HepG2 (cell line): ENCODE data around the gene SPNS3. TPM values are rescaled to one million over a fixed set of nuclear protein-coding genes. Genes with fewer than 3 reads are reported as not detected.

Source experiments
- ATAC-seq: fragments of 200-7000 bp; cut with Tn5 transposase; 3 replicates; pipeline ENCODE4 v1.9.1; 2020; ENCODE audit warnings: mild to moderate bottlenecking, moderate library complexity
- BruUV-seq: library from RNA; stranded (reverse); fragments of 400-500 nt; replicated peaks from 2 replicates; lab custom pipeline; 2021; lab: Mats Ljungman, UMichigan
- CTCF ChIA-PET: fragments of 300-600 bp; formaldehyde crosslinking; extraction: SDS; loops from one replicate; lab custom pipeline; 2021; ENCODE audit warnings: low total read pairs, inconsistent platforms, low intra/inter-chr PET ratio; lab: Yijun Ruan, JAX
- POLR2A ChIA-PET: fragments of 350-600 bp; sonication (Branson Sonifier 250); formaldehyde crosslinking; loops from one replicate; lab custom pipeline; 2020; ENCODE audit warnings: antibody characterized with exemption, inconsistent platforms; lab: Yijun Ruan, JAX
- DNase-seq: peaks from one replicate; pipeline ENCODE4 v3.0.0-alpha.2; 2015; ENCODE audit warnings: low spot score
- FAIRE-seq: peaks from 3 replicates; lab custom pipeline; 2011; peaks lifted over from hg19 to GRCh38; lab: Jason Lieb, UNC
- H2AFZ ChIP-seq: one replicate; pipeline ENCODE4 v1.6.1; 2011; ENCODE audit warnings: low read length, inconsistent platforms
- H3K27ac ChIP-seq: fragments of 300-600 bp; 3 replicates; pipeline ENCODE4 v1.8.0; 2011; ENCODE audit warnings: mixed run types, mild to moderate bottlenecking, mixed read lengths, low read length, inconsistent platforms; ENCODE audit not compliant: insufficient read depth; ENCODE audit errors: extremely low read length
- H3K27me3 ChIP-seq, 2 experiments: fragments of 200-600 bp in 1 of 2; 2 replicates in 1 of 2; 3 replicates in 1 of 2; pipeline versions ENCODE4 v1.6.0 to v1.8.0; 2011; ENCODE audit warnings: low read length in 2 of 2, mild to moderate bottlenecking in 2 of 2, moderate library complexity in 2 of 2, inconsistent platforms in 1 of 2; ENCODE audit not compliant: insufficient read depth in 2 of 2, control insufficient read depth in 1 of 2
- H3K36me3 ChIP-seq, 2 experiments: fragments of 200-600 bp in 1 of 2; replicated peaks in 1 of 2; 2 replicates in 1 of 2; 3 replicates in 1 of 2; pipeline versions ENCODE4 v1.5.1 to v1.8.0; 2011; ENCODE audit warnings: low read length in 2 of 2, inconsistent platforms in 1 of 2; ENCODE audit not compliant: insufficient read depth in 2 of 2, control insufficient read depth in 1 of 2
- H3K4me1 ChIP-seq: 2 replicates; pipeline ENCODE4 v1.5.1; 2012; ENCODE audit warnings: low read length, inconsistent platforms; ENCODE audit not compliant: insufficient read depth
- H3K4me2 ChIP-seq: 2 replicates; pipeline ENCODE4 v1.6.0; 2011; ENCODE audit warnings: low read depth, low read length, inconsistent platforms
- H3K4me3 ChIP-seq, 3 experiments: fragments of 200-600 bp in 1 of 3; sonication (generic), shearing (Covaris generic) in 1 of 3; replicated peaks in 1 of 3; 2 replicates each; pipeline ENCODE4 v1.5.1; 2011 to 2016; ENCODE audit warnings: low read length in 3 of 3, inconsistent platforms in 2 of 3, low read depth in 2 of 3, mild to moderate bottlenecking in 2 of 3, control low read depth in 1 of 3, mixed read lengths in 1 of 3; ENCODE audit not compliant: insufficient read depth in 1 of 3
- H3K79me2 ChIP-seq: one replicate; pipeline ENCODE4 v1.6.1; 2011; ENCODE audit warnings: low read length, inconsistent platforms; ENCODE audit not compliant: insufficient read depth
- H3K9ac ChIP-seq: 2 replicates; pipeline ENCODE4 v1.6.0; 2011; ENCODE audit warnings: mild to moderate bottlenecking, low read depth, low read length, inconsistent platforms; ENCODE audit not compliant: insufficient read depth
- H3K9me3 ChIP-seq: 2 replicates; pipeline ENCODE4 v1.5.1; 2012; ENCODE audit warnings: mild to moderate bottlenecking, low read length
- H4K20me1 ChIP-seq: 2 replicates; pipeline ENCODE4 v1.6.0; 2011; ENCODE audit warnings: inconsistent platforms, mild to moderate bottlenecking, low read length, moderate library complexity; ENCODE audit not compliant: insufficient read depth
- ASH2L ChIP-seq: fragments of 300-600, 200-600 bp; sonication (generic); IDR thresholded peaks from 2 replicates; pipeline ENCODE4 v1.7.0; 2017; ENCODE audit warnings: low read depth, mild to moderate bottlenecking, moderate library complexity, mixed read lengths, low read length; ENCODE audit not compliant: insufficient read length
- ELF1 ChIP-seq: sonication (generic); formaldehyde crosslinking; IDR thresholded peaks from 2 replicates; pipeline ENCODE4 v1.4.0; 2020; ENCODE audit warnings: missing genetic modification reagents
- FOXA1 ChIP-seq, 2 experiments: fragments of 450-650 bp in 1 of 2; sonication (generic) in 1 of 2; formaldehyde crosslinking in 1 of 2; IDR thresholded peaks; 2 replicates each; pipeline versions ENCODE4 v1.4.0 to v1.6.1; 2016 to 2020; ENCODE audit warnings: missing genetic modification reagents in 1 of 2
- FOXA3 ChIP-seq: IDR thresholded peaks from 2 replicates; pipeline ENCODE4 v1.6.1; 2016; ENCODE audit warnings: missing genetic modification reagents, missing compliant biosample characterization
- MEIS2 ChIP-seq: sonication (generic); formaldehyde crosslinking; IDR thresholded peaks from 2 replicates; pipeline ENCODE4 v1.9.0; 2021; ENCODE audit warnings: mild to moderate bottlenecking, missing genetic modification reagents
- SALL1 ChIP-seq: sonication (generic); formaldehyde crosslinking; IDR thresholded peaks from 2 replicates; pipeline ENCODE4 v1.8.0; 2022; ENCODE audit warnings: mild to moderate bottlenecking, missing genetic modification reagents
- TMF1 ChIP-seq: sonication (generic); formaldehyde crosslinking; IDR thresholded peaks from 2 replicates; pipeline ENCODE4 v1.8.1; 2022; ENCODE audit warnings: low read depth, missing genetic modification reagents
- TOE1 ChIP-seq: sonication (generic); formaldehyde crosslinking; IDR thresholded peaks from 2 replicates; pipeline ENCODE4 v1.4.0; 2020; ENCODE audit warnings: mild to moderate bottlenecking, missing genetic modification reagents
- ZNF263 ChIP-seq: sonication (generic); formaldehyde crosslinking; IDR thresholded peaks from 2 replicates; pipeline ENCODE4 v1.4.0; 2020; ENCODE audit warnings: missing genetic modification reagents
- ZNF292 ChIP-seq: sonication (generic); formaldehyde crosslinking; IDR thresholded peaks from 2 replicates; pipeline ENCODE4 v1.8.1; 2022; ENCODE audit warnings: mild to moderate bottlenecking, low read depth, missing genetic modification reagents, borderline replicate concordance
- ZNF672 ChIP-seq: sonication (generic); formaldehyde crosslinking; IDR thresholded peaks from 2 replicates; pipeline ENCODE4 v1.8.1; 2022; ENCODE audit warnings: missing genetic modification reagents
- ZNF674 ChIP-seq: sonication (generic); formaldehyde crosslinking; IDR thresholded peaks from 2 replicates; pipeline ENCODE4 v1.5.0; 2020; ENCODE audit warnings: low read depth, mild to moderate bottlenecking, missing genetic modification reagents
- ZNF773 ChIP-seq: sonication (generic); formaldehyde crosslinking; IDR thresholded peaks from 2 replicates; pipeline ENCODE4 v1.4.0; 2020; ENCODE audit warnings: missing genetic modification reagents, borderline replicate concordance
- WGBS: methylation state at CpG from one replicate; pipeline ENCODE4 v1.1.6; 2017; ENCODE audit warnings: low lambda C conversion rate; 5-methylcytosine and 5-hydroxymethylcytosine counted together
- in situ Hi-C: cut with HindIII; loops from 2 replicates; pipeline ENCODE4 v1.10.0; 2017; ENCODE audit warnings: low pct_unique_long_range_greater_than_20kb; ENCODE audit not compliant: extremely low pct_ligation_motif_present
- intact Hi-C: fragments of 100-400 bp; cut with micrococcal nuclease; formaldehyde crosslinking; loops from one replicate; pipeline ENCODE4 v1.10.0; 2022; ENCODE audit not compliant: unreplicated experiment
- polyA plus RNA-seq, 8 experiments: library from polyadenylated mRNA; depleted of rRNA in 3 of 8; stranded (reverse) in 7 of 8; unstranded in 1 of 8; fragments of >200 nt; fragmentation: Illumina TruSeq in 4 of 8; extraction: Trizol in 4 of 8; gene quantifications; 2 replicates each; pipeline versions ENCODE4 v1.2.1 to v1.2.3, GENCODE V29; 2011 to 2016; ENCODE audit warnings: low read depth in 4 of 8, missing spikeins in 1 of 8, mixed read lengths in 1 of 8; ENCODE audit not compliant: insufficient read depth in 1 of 8
- total RNA-seq, 5 experiments: library from RNA; depleted of rRNA; stranded (reverse); fragments of >200 nt; fragmentation: Illumina TruSeq; extraction: Trizol; gene quantifications; 2 replicates each; pipeline ENCODE4 v1.2.3, GENCODE V29; 2016; ENCODE audit warnings: low read depth in 1 of 5
- TF ChIP-seq, protein P1 (sequence below): sonication (generic); formaldehyde crosslinking; conservative IDR thresholded peaks from 2 replicates; pipeline ENCODE4 v1.8.0; 2022; ENCODE audit warnings: missing genetic modification reagents
- TF ChIP-seq, protein P2 (sequence below): sonication (generic); formaldehyde crosslinking; IDR thresholded peaks from 2 replicates; pipeline ENCODE4 v1.4.0; 2020; ENCODE audit warnings: missing genetic modification reagents
- TF ChIP-seq, protein P3 (sequence below): sonication (generic); formaldehyde crosslinking; IDR thresholded peaks from 2 replicates; pipeline ENCODE4 v1.5.0; 2020; ENCODE audit warnings: mild to moderate bottlenecking, missing genetic modification reagents

SPNS3 gene
- total and polyA plus RNA-seq, 2 of the 13 experiments (the other 11 are each of a cell fraction or from before 2014, with no cell fraction given): not detected

DNA sequence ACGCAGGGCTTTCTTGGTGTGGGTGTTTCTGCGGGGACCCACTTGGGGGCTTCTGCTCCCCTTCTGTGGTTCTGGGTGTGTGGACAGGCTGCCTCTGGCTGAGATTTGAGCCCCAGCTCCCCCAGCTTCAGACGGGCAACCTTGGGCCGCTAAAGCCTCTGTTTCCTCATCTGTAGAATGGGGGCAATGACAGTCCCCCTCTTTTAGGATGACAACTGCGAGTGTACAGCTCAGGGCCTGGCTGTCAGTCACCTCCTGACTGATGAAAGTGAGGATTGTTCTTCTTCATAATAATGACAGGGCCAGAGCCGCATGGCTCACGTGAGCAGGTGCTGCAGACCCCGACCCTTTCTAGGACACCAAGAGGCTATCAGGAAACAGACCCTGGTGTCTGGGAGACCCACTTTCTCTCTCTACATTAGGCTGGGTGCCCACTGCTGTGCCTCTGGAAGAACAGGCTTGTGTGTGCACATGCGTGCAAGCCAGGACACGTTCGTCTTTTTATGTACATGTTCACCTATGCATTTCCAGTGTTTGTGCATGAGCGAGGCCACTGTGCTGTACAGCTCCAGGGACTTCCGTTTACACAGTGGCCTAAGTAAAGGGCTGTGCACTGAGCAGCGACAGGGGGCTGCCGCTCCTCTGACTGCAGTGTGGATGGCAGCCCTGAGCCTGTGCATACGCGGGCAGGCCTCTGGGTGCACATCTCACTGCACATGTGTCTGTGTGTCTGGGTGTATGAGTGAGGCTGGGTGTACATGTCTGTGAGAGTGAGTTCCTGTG is 4.6 kb downstream of the SPNS3 start:
- DNase-seq: peak; percentile 36
- Histone ChIP-seq H3K9ac (no peak overlapping the region), H3K79me2 (no peaks in the 10 kb centered on the region), H3K9me3 (no peaks in the 10 kb centered on the region), H2AFZ (no peak overlapping the region), H3K4me2 (peak overlapping the region; percentile 49), H3K36me3 (no peaks in the 10 kb centered on the region), H4K20me1 (no peaks in the 10 kb centered on the region), H3K4me1 (peaks cover 32% of the 10 kb centered on the region), H3K4me3 (0 out of 6 replicates have a peak overlapping the region, but pooled peaks of 1 of the 3 experiments have one; percentile 0), H3K27me3 (peaks cover 2 to 8% of the 10 kb centered on the region in 2 experiments; a peak in 3 of 5 replicates), H3K27ac (no peak overlapping the region)
- intact Hi-C loops: no loop called here
- peak; percentile 37 for FAIRE-seq
- ChIA-PET POLR2A (no interaction called here), CTCF (no interaction called here)
- BruUV-seq: no TSS peak
- peak; percentile 89 for ATAC-seq
- in situ Hi-C loops: loop anchor here (5.0 kb wide), 1 partner anchor 44 kb away; no protein-coding TSS in a partner anchor
- WGBS: 38% methylated on average over 6 of the region's 17 CpGs
- TF ChIP-seq MEIS2 (CRISPR knock-in tag): 0 out of 2 replicates have a peak, but pooled peaks have one; percentile 46
- TF ChIP-seq TOE1 (CRISPR knock-in tag): no peak
- TF ChIP-seq ZNF672 (CRISPR knock-in tag): peak; percentile 75; the same call in 1 of the 2 replicates
- TF ChIP-seq ZNF773: no peak
- TF ChIP-seq ZNF263: no peak
- peak; percentile 71; the same call in 1 of the 2 replicates for TF ChIP-seq ZNF292
- no peak for TF ChIP-seq ASH2L
- no peak for TF ChIP-seq ZNF674
- TF ChIP-seq, protein P1, sequence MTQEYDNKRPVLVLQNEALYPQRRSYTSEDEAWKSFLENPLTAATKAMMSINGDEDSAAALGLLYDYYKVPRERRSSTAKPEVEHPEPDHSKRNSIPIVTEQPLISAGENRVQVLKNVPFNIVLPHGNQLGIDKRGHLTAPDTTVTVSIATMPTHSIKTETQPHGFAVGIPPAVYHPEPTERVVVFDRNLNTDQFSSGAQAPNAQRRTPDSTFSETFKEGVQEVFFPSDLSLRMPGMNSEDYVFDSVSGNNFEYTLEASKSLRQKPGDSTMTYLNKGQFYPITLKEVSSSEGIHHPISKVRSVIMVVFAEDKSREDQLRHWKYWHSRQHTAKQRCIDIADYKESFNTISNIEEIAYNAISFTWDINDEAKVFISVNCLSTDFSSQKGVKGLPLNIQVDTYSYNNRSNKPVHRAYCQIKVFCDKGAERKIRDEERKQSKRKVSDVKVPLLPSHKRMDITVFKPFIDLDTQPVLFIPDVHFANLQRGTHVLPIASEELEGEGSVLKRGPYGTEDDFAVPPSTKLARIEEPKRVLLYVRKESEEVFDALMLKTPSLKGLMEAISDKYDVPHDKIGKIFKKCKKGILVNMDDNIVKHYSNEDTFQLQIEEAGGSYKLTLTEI (CRISPR knock-in tag): no peak
- TF ChIP-seq, protein P2, sequence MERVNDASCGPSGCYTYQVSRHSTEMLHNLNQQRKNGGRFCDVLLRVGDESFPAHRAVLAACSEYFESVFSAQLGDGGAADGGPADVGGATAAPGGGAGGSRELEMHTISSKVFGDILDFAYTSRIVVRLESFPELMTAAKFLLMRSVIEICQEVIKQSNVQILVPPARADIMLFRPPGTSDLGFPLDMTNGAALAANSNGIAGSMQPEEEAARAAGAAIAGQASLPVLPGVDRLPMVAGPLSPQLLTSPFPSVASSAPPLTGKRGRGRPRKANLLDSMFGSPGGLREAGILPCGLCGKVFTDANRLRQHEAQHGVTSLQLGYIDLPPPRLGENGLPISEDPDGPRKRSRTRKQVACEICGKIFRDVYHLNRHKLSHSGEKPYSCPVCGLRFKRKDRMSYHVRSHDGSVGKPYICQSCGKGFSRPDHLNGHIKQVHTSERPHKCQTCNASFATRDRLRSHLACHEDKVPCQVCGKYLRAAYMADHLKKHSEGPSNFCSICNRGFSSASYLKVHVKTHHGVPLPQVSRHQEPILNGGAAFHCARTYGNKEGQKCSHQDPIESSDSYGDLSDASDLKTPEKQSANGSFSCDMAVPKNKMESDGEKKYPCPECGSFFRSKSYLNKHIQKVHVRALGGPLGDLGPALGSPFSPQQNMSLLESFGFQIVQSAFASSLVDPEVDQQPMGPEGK: 0 out of 2 replicates have a peak, but pooled peaks have one; percentile 30
- peak; percentile 43; the same call in 1 of the 2 replicates for TF ChIP-seq FOXA3 (CRISPR knock-in tag)
- peak; percentile 23; the same call in 1 of the 2 replicates for TF ChIP-seq SALL1
- TF ChIP-seq TMF1: no peak
- no peak for TF ChIP-seq ELF1 (CRISPR knock-in tag)
- TF ChIP-seq, protein P3, sequence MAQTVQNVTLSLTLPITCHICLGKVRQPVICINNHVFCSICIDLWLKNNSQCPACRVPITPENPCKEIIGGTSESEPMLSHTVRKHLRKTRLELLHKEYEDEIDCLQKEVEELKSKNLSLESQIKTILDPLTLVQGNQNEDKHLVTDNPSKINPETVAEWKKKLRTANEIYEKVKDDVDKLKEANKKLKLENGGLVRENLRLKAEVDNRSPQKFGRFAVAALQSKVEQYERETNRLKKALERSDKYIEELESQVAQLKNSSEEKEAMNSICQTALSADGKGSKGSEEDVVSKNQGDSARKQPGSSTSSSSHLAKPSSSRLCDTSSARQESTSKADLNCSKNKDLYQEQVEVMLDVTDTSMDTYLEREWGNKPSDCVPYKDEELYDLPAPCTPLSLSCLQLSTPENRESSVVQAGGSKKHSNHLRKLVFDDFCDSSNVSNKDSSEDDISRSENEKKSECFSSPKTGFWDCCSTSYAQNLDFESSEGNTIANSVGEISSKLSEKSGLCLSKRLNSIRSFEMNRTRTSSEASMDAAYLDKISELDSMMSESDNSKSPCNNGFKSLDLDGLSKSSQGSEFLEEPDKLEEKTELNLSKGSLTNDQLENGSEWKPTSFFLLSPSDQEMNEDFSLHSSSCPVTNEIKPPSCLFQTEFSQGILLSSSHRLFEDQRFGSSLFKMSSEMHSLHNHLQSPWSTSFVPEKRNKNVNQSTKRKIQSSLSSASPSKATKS (CRISPR knock-in tag): no peak
- TF ChIP-seq FOXA1 (IDR thresholded peaks at IDR 0.05): no peak
- TF ChIP-seq FOXA1 (CRISPR knock-in tag; IDR thresholded peaks at IDR 0.05): peak; percentile 48; the same call in 1 of the 2 replicates
